Suppressor macrophage (primary cell): ENCODE results near the gene CLDN19.
"Not testable (repeated sequence)": the region's sequence is repeated elsewhere in the genome, so short reads cannot be mapped to it uniquely, and the experiment has no call there.

Experiments
- DNase-seq, 4 experiments: peaks; one replicate each; pipeline ENCODE4 v3.0.0-alpha.2; 2020 to 2022

The CLDN19 gene

GRCh38 chr1:42737986-42738677 lies 1.9 kb downstream of the CLDN19 start:
- no peak for DNase-seq

DNA sequence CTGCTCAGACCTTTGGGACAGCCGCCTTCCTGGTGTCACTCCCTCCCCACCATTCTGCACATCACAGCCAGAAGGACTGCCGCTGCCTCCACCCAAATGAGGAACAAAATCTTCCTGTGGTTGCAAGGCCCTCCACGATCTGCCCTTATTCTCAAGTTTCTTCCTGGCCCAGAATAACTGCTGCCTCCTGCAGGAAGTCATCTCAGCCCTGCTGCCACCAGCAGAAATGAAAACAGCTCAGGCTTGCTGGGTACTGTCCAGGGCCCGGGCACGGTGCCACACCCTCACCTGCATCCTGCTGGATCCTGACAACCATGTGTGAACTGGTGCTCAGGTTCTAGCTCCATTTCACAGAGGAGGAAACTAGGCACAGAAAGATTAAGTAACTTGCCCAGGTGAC lies 2.8 kb downstream of the CLDN19 start:
- DNase-seq = peak; percentile 75 to 88 (median 83)

- DNase-seq = no peak
Measured at GRCh38 chr1:42736571-42737200, 3.4 kb downstream of the CLDN19 start.

- DNase-seq = peak; percentile 31 to 72 (median 55)
Measured at GRCh38 chr1:42736152-42736551, 3.9 kb downstream of the CLDN19 start.

- no peak for DNase-seq
Measured at GRCh38 chr1:42735477-42736105, 4.4 kb downstream of the CLDN19 start.

DNA sequence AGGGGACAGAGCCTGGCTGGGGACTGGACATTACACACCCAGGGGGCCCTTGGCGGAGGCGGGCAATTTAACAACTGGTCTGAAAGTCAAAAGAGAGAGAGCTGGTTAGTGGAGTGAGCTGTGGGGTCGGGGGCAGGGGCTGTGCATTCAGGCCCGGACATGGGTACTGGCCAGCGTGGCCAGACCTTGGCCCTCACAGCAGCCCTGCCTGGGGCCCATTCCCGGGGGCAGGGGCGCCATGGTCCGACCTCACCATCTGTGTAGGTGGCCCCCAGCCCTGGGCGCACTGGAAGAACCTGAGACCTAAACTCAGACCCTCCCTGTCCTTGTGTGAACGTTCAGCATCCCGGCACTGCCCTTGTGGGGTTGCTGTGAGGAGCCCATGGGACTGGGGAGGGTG lies 5.0 kb downstream of the CLDN19 start:
- DNase-seq = no peak

DNA sequence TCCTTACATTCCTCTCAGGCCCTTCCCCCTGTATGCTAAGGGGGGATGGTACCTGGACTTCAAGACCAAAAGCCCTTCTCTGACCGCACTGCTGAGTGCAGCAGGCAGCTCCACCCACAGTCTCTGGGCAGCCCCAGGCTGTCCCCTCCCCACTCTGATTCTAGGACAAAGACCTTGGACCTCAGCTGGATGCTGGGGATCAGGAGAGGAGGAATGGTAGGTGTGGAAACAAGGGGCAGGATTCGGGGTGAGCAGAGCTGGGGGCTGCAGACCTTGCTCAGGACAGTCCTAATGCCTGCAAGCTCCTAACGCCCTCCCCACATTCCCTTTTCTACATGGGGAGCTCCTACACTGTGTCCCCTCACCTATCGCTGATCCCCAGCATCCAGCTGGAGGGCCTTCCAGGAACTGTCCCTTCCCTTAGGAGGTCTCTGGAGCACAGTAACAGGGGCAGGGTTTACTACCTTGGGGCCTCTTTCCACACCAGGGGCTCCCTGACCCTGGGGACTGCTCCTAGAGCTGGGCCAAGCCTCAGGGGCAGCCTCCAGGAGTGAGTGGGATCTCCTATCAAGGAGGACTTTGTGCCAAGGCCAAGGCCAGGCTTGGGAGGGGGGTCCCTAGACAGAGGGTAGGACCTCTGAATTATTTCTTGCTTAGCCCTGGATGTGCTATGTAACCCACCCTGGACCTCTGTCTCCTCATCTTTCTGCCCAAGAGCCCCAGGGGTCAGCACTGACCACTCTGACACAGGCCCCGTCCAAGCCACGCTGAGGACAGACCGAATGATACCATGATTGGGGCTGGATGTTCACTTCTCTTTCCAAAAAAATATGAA lies 5.6 kb downstream of the CLDN19 start:
- DNase-seq = no peak

DNA sequence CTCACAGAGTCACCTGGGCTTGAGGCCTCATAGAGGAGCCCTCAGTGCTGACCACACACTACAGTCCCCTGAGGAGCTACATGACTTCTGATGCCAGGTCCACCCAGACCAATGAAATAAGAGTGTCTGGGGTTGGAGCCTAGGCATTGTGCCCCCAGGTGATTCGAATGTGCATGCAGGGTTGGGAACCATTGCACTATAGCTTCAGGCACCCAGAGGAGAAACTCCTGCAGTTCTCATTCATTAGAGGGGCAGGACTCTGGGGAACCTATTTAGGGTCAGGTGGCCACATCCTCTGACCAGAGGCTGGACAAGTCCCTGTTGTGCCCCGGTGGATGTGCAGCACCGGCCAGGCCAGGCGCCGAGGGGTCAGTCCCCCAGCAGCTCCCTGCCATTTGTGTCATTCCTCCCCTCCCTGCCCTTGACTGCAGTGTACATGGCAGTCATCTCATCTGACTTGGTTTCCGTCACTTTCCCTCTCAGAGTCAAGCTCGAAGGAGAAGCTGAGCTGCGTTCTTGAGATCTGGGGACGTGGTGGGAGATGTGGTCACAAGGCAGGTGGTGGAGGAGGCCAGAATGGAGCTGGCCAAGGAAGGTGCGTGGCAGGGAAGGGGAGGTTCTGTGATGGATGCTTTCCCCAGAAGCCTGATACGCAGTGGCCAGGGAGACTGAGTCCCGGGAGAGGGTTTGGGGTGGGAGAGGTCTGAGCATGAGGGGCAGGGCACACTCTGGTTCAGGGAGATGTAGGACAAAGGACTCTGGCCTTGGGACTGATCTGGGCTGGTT lies 6.4 kb downstream of the CLDN19 start:
- DNase-seq = no peak

DNA sequence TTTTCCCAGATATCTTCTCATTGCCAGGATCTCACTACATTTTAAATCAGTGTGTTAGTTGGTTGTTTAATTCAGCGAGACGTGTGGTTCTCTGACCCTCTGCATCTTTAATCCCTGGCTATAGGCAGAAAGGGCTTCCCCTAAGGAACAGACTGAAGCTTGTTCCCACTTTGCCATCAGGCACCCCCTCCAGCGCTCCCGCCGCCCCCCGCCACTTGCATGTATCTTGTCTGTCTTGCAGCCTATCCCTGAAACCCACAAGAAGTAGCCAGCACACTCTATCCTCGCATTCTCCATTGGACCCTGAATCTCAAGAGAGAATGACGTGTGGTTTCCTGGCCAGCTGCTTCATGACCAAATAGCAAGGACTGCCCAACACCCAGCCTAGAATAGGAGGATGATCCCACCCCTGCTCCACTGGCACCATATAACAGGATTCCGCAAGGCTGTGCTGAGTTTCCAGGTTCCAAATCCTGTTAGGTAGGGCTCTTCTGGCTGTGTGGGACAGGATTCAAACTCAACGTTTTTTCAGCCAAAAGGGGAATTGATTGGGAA lies 7.8 kb downstream of the CLDN19 start:
- DNase-seq = peak in 1 of 4 experiments; percentile 21

- no peak for DNase-seq
Measured at GRCh38 chr1:42731585-42731984, 8.5 kb downstream of the CLDN19 start.

DNA sequence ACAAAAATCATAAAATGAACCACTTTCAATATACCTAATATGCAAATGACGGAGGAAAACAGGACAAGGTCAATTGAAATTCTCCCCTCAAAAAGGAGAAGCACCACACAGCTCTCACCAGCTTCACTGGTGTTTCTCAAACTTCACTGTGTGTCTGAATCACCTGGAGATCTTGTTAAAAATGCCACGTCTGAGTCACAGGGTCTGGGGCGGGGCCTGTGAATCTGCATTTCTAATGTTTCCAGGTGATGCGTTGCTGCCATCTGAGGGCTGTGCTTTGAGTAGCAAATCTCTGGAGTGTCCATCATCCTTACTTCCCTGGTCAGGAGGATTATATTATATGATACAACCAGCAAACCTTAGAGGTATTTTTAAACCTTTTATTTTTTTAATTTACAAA lies 9.0 kb downstream of the CLDN19 start:
- no peak for DNase-seq

DNA sequence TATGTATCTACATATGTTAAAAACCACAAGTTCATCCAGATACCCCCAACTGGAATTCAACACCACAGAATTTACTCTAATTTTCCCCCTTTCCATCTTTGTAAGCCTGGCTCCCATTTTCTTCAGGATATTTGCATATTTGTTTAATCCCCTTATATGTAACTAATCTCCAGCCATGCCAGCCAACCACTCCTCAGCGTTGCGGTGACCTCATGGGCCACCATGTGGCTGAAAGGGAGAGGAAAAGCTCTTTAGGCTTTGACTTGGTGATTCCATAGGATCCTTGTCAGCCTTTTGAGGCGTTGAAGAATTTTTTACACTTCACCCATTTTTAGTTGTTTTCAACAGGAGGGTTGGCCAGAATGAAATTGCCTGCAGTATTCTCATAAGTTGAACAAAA lies 10.0 kb downstream of the CLDN19 start:
- no peak for DNase-seq

DNA sequence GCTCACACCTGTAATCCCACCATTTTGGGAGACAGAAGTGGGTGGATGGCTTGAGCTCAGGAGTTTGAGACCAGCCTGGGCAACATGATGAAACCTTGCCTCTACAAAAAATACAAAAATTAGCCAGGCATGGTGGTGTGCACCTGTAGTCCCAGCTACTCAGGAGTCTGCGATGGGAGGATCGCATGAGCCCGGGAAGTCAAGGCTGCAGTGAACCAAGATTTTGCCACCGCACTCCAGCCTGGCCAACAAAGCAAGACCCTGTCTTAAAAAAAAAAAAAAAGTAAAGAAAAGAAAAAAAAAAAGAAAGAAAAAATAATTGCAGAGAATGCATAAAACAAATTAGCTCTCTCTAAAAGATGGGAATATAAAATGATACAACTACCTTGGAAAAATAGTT lies 14.2 kb downstream of the CLDN19 start:
- DNase-seq = not testable (repeated sequence)

DNA sequence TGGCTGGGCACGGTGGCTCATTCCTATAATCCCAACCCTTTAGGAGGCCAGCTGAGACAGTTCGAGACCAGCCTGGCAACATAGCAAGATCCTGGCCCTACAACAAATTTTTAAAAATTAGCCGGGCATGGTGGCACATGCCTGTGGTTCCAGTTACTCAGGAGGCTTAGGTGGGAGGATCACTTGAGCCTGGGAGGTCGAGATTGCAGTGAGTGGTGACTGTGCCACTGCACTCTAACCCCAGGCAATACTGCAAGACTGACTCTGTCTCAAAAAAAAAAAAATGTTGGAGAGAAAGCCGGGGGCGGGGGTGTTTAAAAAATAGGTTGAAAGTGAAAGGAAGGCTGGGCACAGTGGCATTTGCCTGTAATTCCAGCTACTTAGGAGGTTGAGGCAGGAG lies 16.5 kb downstream of the CLDN19 start:
- peak in 3 of 4 experiments; percentile 11 to 26 (median 23) for DNase-seq

DNA sequence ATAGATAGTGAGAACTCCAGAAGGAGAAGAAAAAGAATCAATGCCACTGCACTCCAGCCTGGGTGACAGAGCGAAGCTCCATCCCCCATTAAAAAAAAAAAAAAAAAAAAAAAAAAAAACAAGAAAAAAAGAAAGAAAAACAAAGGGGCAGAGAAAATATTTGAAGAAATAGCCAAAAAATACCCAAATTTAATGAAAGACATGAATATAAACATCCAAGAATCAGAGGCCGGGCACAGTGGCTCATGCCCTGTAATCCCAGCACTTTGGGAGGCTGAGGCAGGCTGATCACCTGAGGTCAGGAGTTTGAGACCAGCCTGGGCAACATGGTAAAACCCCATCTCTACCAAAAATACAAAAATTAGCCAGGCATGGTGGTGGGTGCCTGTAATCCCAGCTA lies 17.6 kb downstream of the CLDN19 start:
- DNase-seq = not testable (repeated sequence)

DNA sequence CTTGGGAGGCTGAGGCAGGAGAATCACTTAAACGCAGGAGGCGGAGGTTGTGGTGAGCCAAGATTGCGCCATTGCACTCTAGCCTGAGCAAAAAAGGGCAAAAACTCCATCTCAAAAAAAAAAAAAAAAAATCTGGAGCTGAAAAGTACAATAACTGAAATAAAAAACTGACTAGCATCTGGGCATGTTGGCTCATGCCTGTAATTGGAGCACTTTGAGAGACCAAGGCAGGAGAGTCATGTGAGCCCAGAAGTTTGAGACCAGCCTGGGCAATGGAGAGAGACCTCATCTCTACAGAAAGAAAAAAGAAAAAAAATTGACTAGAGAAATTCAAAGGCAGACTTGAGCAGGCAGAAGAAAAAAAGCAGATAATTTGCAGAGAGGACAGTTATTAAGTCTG lies 18.1 kb downstream of the CLDN19 start:
- no peak for DNase-seq

DNA sequence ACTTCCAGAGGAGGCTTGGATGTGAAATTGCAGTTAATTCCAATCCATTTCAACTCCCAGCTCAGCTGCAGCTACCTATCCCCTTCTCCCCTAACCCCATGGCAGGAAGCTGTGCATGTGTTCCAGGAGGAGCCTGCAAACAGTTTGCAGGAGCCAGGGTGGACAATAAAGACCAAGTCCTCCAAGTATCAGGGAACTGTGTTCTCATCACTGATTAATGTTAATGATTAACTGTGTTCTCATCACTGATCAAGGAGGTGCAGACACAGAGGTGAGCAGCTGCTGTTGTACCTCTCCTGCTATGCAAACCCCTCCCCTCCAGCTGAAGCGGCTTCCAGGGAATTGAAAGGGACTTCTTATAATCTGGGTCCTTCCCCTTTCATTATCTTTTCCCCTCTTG lies 19.2 kb downstream of the CLDN19 start:
- DNase-seq = no peak

DNA sequence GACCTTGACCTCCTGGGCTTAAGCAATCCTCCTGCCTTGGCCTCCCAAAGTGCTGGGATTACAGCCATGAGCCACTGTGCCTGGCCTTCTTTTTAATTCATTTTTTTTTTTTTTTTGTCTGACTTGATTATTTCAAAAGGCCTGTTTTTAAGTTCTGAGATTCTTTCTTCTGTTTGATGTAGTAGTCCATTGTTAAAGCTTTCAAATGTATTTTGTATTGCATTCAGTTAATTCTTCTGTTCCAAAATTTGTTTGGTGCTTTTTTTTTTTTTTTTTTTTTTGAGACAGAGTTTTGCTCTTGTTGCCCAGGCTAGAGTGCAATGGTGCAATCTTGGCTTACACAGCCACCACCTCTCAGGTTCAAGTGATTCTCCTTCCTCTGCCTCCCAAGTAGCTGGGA lies 25.6 kb downstream of the CLDN19 start:
- DNase-seq = not testable (repeated sequence)

DNA sequence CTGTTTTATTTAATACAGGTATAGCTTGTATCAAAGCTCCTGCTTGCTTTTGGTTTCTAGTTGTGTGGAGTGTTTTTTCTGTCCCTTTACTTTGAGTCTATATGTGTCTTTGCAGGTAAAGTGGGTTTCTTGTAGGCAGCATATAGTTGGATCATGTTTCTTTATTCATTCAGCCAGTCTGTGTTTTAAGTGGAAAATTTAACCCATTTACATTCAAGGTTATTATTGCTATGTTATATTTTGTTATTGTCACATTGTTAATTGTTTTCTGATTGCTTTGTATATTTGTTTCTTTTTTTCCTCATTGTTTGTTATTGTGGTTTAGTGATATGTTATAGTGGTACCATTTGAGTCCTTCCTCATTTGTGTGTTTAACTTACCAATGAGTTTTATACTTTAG lies 26.7 kb downstream of the CLDN19 start:
- no peak for DNase-seq

GRCh38 chr1:42712808-42713207 lies 27.2 kb downstream of the CLDN19 start:
- DNase-seq = not testable (repeated sequence)

DNA sequence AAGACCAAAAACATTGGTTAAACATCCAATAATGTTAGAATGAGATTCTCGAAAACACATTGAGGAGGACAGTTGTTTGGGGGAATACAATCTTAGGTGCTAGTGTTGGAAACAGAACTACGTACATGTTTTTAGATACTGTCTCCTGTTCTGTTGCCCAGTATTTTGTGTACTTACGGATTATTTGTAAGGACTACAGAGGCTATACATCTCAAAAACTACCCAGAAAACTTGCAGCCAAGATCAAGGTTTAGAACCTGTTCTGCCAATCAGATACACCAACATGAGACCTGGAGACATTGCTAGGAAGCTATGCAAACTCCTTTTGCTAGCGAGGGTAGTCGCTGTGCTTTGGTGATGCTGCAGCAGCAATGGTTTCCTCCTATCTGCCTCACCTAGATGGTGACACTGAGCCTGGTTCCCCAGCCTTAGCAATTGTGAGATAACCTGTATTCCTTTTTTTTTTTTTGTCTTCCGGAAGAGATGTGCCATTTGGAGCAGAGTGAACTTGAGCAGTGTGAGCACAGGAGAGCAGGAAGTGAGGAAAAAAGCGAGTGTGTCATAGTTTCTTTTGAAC lies 36.1 kb downstream of the CLDN19 start:
- DNase-seq = no peak

DNA sequence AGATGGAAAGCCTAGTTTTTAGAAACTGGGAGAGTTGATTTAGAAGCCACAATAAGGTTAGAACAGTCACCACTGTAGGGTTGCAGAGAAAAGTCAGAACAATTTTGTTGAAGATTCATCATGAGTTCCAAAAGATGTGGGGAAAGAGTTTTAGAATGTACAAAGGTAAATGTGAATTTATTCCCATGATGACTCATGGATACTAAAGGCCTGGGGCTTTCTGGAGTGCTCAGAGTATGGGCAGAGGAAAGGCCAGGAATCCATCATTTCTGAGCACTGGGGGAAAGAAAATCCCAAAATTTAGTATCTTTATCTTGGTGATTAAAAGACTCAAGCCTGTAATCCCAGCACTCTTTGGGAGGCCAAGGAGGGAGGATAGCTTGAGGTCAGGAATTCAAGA lies 40.0 kb downstream of the CLDN19 start:
- no peak for DNase-seq
